ENCODE results near the gene DUSP5. TPM values are rescaled to one million over a fixed set of nuclear protein-coding genes. Genes with fewer than 3 reads are reported as not detected.

Gene DUSP5
- total RNA-seq, 4 donors from 2014 or later = 6.2 to 16.0 (median 6.6) TPM

DNA sequence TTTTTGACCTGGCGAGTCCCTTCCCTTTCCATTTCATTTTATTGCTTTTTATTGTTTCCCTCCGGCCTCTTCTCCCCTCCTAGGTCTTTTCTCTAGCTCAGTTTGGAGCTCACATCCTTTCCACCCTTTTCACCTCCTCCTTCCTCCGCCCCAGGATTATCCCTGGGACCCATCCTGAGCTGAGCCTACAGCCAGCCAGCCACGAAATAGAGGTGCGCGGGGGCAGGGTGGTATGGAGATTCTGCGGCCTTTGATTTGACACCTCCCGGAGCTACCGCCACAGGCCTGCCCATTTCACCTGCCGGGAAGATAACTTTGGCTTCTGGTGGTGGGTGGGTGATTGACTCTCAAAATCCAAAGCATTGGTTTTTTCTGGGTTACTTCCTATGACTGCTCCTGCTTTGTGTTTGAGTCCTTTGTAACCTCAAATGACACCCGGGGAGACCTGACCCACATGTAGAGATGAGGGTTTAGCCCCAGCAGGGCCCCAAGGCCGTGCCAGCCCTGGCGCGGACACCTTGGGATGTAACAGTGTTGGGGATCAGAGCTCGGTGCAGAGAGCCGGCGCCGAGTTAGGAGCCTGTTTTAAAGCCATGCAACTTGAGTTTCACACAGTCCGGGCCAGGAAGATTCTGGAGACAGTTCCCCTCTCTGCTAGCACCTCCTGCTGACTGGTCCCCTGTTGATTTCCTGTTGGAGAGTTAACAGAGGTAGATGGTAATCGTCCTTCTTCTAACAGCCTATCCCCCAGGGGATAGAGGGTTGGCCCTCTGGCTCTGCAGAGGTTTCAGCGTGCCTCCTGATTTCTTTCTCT lies 1.5 kb downstream of the DUSP5 start:
- H3K27ac ChIP-seq = peak overlapping the region; percentile 88 to 94 (median 91)
- in situ Hi-C loops (cut with MboI; ENCODE audit: low pct_ligation_motif_present in 1 of 4, low pct_unique_long_range_greater_than_20kb in 1 of 4, low sequenced_read_pairs in 3 of 4) (no loop called here), intact Hi-C loops (cut with DNase I; ENCODE audit: low total_unique reads) (loop anchor here (10.0 kb wide), 1 partner anchor 284 kb away; no protein-coding TSS in a partner anchor)
- 28 to 64% methylated on average over 7 to 21 of the region's 21 CpGs for WGBS, 2 donors (ENCODE audit: low coverage in 1 of 2)
- H3K36me3 ChIP-seq = no peaks in the 10 kb centered on the region
- TF ChIP-seq EP300 (IDR thresholded peaks at IDR 0.05; ENCODE audit: low read depth) = no peak
- no peak for TF ChIP-seq POLR2AphosphoS5 (IDR thresholded peaks at IDR 0.05)
- no peak for TF ChIP-seq POLR2A (IDR thresholded peaks at IDR 0.05)
- TF ChIP-seq, protein P1, sequence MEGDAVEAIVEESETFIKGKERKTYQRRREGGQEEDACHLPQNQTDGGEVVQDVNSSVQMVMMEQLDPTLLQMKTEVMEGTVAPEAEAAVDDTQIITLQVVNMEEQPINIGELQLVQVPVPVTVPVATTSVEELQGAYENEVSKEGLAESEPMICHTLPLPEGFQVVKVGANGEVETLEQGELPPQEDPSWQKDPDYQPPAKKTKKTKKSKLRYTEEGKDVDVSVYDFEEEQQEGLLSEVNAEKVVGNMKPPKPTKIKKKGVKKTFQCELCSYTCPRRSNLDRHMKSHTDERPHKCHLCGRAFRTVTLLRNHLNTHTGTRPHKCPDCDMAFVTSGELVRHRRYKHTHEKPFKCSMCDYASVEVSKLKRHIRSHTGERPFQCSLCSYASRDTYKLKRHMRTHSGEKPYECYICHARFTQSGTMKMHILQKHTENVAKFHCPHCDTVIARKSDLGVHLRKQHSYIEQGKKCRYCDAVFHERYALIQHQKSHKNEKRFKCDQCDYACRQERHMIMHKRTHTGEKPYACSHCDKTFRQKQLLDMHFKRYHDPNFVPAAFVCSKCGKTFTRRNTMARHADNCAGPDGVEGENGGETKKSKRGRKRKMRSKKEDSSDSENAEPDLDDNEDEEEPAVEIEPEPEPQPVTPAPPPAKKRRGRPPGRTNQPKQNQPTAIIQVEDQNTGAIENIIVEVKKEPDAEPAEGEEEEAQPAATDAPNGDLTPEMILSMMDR (IDR thresholded peaks at IDR 0.05) = no peak
- peak overlapping the region; percentile 21 to 70 (median 61) for H3K4me3 ChIP-seq
- peak; percentile 64 for DNase-seq
- no peaks in the 10 kb centered on the region for H3K9me3 ChIP-seq
- peaks cover 39 to 71% (median 63%) of the 10 kb centered on the region in 4 donors for H3K4me1 ChIP-seq
- H3K27me3 ChIP-seq = peaks cover 35% of the 10 kb centered on the region

DNA sequence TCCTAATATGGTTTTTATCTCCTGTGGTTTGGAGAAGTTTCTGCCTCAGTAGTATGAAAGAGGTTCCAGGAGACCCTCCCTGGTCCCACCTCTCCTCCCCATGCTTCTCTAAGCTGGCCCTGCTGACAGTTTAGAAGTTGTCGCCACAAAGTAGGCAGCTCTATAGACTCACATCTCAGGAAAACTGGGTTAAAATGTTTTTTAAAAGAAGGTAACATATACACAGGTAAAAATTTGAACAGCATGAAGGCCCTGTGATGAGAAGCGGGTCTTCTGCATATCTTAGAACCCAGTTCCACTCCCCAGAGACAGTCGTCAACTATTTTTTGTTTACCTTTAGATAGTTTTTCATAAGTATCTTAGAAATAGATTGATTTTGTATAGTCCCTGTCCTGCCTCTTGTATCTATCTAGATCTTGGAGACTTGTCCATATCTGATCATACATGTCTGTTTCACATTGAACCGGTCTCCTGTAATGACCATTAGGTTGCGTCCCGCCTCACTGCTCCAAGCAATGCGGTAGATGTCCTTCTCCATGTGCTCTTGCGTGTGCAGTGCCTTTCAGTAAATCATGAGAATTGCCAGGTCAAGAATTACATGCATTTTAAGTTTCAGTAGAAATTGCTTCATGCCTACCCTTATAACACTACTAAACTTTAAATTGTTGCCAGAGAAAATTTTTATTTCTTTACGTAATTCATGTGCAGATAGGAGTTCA lies 2.2 kb downstream of the DUSP5 start:
- whole genome bisulfite sequencing, 2 donors (ENCODE audit: low coverage in 1 of 2) = 73 to 78% methylated on average over 7 to 9 of the region's 9 CpGs
- in situ Hi-C loops (cut with MboI; ENCODE audit: low pct_ligation_motif_present in 1 of 4, low pct_unique_long_range_greater_than_20kb in 1 of 4, low sequenced_read_pairs in 3 of 4) = loop anchor here in 1 of 4 donors (10.0 kb wide), 1 partner anchor 145 kb away; no protein-coding TSS in a partner anchor

DNA sequence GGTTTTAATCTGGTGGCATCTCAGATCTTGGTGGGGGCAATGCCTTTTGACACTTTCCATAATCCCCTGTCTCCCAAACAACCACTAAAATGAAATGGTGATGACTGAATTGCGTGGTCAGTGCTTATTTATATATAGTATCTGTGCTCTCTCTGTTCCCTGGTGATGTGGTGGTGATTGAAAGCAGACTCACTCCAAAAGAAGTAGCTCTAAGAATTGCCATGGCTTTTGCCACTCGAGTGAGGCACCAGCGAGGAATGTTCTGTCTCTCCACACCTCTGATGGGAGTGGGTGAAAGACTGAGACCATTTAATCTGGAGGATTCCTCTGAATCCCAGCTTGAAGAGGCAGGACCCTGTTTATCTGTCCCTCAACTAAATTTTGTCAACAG lies 2.8 kb downstream of the DUSP5 start:
- Histone ChIP-seq H3K4me3 (peak overlapping the region in 1 of 4 donors; percentile 64), H3K27me3 (peaks cover 35% of the 10 kb centered on the region), H3K27ac (peak overlapping the region; percentile 88 to 94 (median 91)), H3K4me1 (peaks cover 44 to 82% (median 71%) of the 10 kb centered on the region in 4 donors), H3K36me3 (no peaks in the 10 kb centered on the region), H3K9me3 (no peaks in the 10 kb centered on the region)
- 48 to 60% methylated on average over 3 of the region's 3 CpGs for WGBS, 2 donors (ENCODE audit: low coverage in 1 of 2)
- TF ChIP-seq POLR2A (IDR thresholded peaks at IDR 0.05) (no peak), POLR2AphosphoS5 (IDR thresholded peaks at IDR 0.05) (peak; percentile 13 to 59 (median 41))
- in situ Hi-C loops (cut with MboI; ENCODE audit: low pct_ligation_motif_present in 1 of 4, low pct_unique_long_range_greater_than_20kb in 1 of 4, low sequenced_read_pairs in 3 of 4) = loop anchor here in 1 of 4 donors (10.0 kb wide), 1 partner anchor 146 kb away; no protein-coding TSS in a partner anchor
- intact Hi-C loops (cut with DNase I; ENCODE audit: low total_unique reads) = no loop called here
- no peak for DNase-seq

More for the DNA sequence above, 2.2 kb downstream of the DUSP5 start:
- peaks cover 44 to 79% (median 70%) of the 10 kb centered on the region in 4 donors for H3K4me1 ChIP-seq
- peak overlapping the region in 3 of 4 donors; percentile 58 to 70 (median 64) for H3K4me3 ChIP-seq
- no peak for TF ChIP-seq POLR2AphosphoS5 (IDR thresholded peaks at IDR 0.05)
- no peak for TF ChIP-seq EP300 (IDR thresholded peaks at IDR 0.05; ENCODE audit: low read depth)
- TF ChIP-seq POLR2A (IDR thresholded peaks at IDR 0.05) = no peak
- TF ChIP-seq, protein P1 (IDR thresholded peaks at IDR 0.05) = no peak
- intact Hi-C loops (cut with DNase I; ENCODE audit: low total_unique reads) = loop anchor here (10.0 kb wide), 1 partner anchor 285 kb away; no protein-coding TSS in a partner anchor
- H3K27ac ChIP-seq = peak overlapping the region; percentile 88 to 94 (median 91)
- no peak for DNase-seq
- H3K36me3 ChIP-seq = no peaks in the 10 kb centered on the region
- H3K9me3 ChIP-seq = no peaks in the 10 kb centered on the region
- peaks cover 35% of the 10 kb centered on the region for H3K27me3 ChIP-seq

DNA sequence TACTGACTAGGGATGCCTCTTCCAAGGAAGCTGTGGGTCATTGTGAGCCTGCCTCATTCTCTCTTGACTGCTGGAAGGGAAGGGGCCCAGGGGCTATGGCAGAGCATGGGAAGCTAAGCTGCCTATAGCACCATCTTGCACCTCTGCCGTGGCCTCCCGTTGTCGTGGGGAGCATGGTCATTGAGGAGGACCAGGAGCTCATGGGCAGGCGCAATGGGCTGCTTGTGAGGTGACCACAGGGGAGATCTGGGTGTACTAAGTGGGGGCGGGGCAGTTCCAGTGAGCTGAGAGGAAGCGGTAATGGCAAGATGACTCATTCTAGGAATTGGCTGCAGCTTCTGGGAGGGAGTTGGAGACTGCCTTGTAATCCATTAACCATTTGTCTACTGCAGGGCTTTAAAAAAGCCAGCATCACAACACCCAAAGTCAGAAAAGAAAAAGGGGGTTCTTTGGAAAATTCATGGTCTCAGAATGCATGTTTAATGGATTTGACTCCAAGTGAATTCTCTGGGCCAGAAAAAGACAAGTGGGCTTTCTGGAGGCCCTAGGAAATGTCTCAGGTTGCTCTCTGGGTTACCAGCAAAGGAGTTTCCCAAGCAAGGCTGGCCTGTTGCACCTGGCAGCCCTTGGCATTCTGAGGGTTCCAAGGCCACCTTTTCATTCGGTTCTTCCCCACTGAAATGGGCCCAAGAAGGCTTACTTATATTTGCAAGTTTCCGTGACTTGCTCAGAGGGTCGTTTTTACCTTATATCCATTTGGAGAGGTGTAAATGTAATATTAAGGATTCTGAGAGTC lies 3.6 kb downstream of the DUSP5 start:
- intact Hi-C loops (cut with DNase I; ENCODE audit: low total_unique reads) (no loop called here), in situ Hi-C loops (cut with MboI; ENCODE audit: low pct_ligation_motif_present in 1 of 4, low pct_unique_long_range_greater_than_20kb in 1 of 4, low sequenced_read_pairs in 3 of 4) (loop anchor here in 1 of 4 donors (10.0 kb wide), 1 partner anchor 147 kb away; no protein-coding TSS in a partner anchor)
- peaks cover 30% of the 10 kb centered on the region for H3K27me3 ChIP-seq
- TF ChIP-seq EP300 (IDR thresholded peaks at IDR 0.05; ENCODE audit: low read depth) (no peak), POLR2A (IDR thresholded peaks at IDR 0.05) (peak; percentile 25), POLR2AphosphoS5 (IDR thresholded peaks at IDR 0.05) (peak; percentile 65 to 79 (median 74))
- TF ChIP-seq, protein P1 (IDR thresholded peaks at IDR 0.05) = no peak
- WGBS, 2 donors (ENCODE audit: low coverage in 1 of 2) = 20 to 47% methylated on average over 3 to 9 of the region's 9 CpGs
- peak overlapping the region in 1 of 4 donors; percentile 6 for H3K4me3 ChIP-seq
- DNase-seq = peak; percentile 88
- peaks cover 44 to 79% (median 64%) of the 10 kb centered on the region in 4 donors for H3K4me1 ChIP-seq
- peak overlapping the region; percentile 88 to 94 (median 91) for H3K27ac ChIP-seq
- no peaks in the 10 kb centered on the region for H3K9me3 ChIP-seq
- H3K36me3 ChIP-seq = no peaks in the 10 kb centered on the region

All from transverse colon (tissue), 4 donors.